OCI-LY7 (cell line): ENCODE data around the gene SCUBE2. TPM values are rescaled to one million over a fixed set of nuclear protein-coding genes. Genes with fewer than 3 reads are reported as not detected.
A peak's percentile ranks its signal among the peaks of the same experiment; 100 is the strongest.

Experiments
- BruUV-seq: library from RNA; stranded (reverse); fragments of 400-500 nt; replicated peaks from 2 replicates; lab custom pipeline; 2021; lab: Mats Ljungman, UMichigan
- CTCF ChIA-PET: fragments of 300-600 bp; sonication (Branson Sonifier 250); formaldehyde crosslinking; loops from one replicate; lab custom pipeline; 2022; ENCODE audit warnings: antibody characterized with exemption; ENCODE audit not compliant: unreplicated experiment; lab: Charles Lee
- POLR2A ChIA-PET: fragments of 300-600 bp; sonication (Branson Sonifier 250); formaldehyde crosslinking; loops from one replicate; lab custom pipeline; 2022; ENCODE audit warnings: antibody characterized with exemption; lab: Charles Lee
- DNase-seq: peaks from one replicate; pipeline ENCODE4 v3.0.0-alpha.2; 2015; ENCODE audit warnings: low spot score
- H2AFZ ChIP-seq: fragments of 200-600 bp; sonication (generic), shearing (Covaris generic); 2 replicates; pipeline ENCODE4 v1.6.1; 2014; ENCODE audit warnings: mild to moderate bottlenecking, antibody characterized with exemption, low read length, moderate library complexity
- H3K27ac ChIP-seq: fragments of 200-600 bp; sonication (generic); 2 replicates; pipeline ENCODE4 v1.5.1; 2014; ENCODE audit warnings: mixed run types, low read depth, mild to moderate bottlenecking, moderate library complexity, low read length, inconsistent platforms; ENCODE audit not compliant: poor library complexity, severe bottlenecking
- H3K36me3 ChIP-seq: fragments of 200-600 bp; sonication (generic); 2 replicates; pipeline ENCODE4 v1.6.1; 2014; ENCODE audit warnings: mild to moderate bottlenecking, antibody characterized with exemption, low read length, moderate library complexity, mixed read lengths; ENCODE audit not compliant: insufficient read depth
- H3K4me1 ChIP-seq: fragments of 200-600 bp; sonication (generic); 2 replicates; pipeline ENCODE4 v1.5.1; 2014; ENCODE audit warnings: mild to moderate bottlenecking, low read length; ENCODE audit not compliant: insufficient read depth, poor library complexity, severe bottlenecking
- H3K4me2 ChIP-seq: fragments of 200-600 bp; sonication (generic); 2 replicates; pipeline ENCODE4 v1.6.1; 2014; ENCODE audit warnings: mild to moderate bottlenecking, low read length
- H3K4me3 ChIP-seq: fragments of 200-600 bp; sonication (generic); 2 replicates; pipeline ENCODE4 v1.5.1; 2014; ENCODE audit warnings: mild to moderate bottlenecking, low read depth, low read length; ENCODE audit not compliant: poor library complexity, severe bottlenecking
- H3K79me2 ChIP-seq: fragments of 200-600 bp; sonication (generic); 2 replicates; pipeline ENCODE4 v1.6.1; 2016; ENCODE audit warnings: low read depth, mild to moderate bottlenecking, low read length, moderate library complexity, mixed read lengths; ENCODE audit not compliant: insufficient read depth
- H3K9me2 ChIP-seq: fragments of 200-600 bp; sonication (generic); 2 replicates; pipeline ENCODE4 v1.6.1; 2016; ENCODE audit warnings: mild to moderate bottlenecking, low read length, mixed read lengths; ENCODE audit not compliant: insufficient read depth
- H3K9me3 ChIP-seq: fragments of 200-600 bp; sonication (generic); 2 replicates; pipeline ENCODE4 v1.6.1; 2014; ENCODE audit warnings: mild to moderate bottlenecking, mixed run types, low read length, mixed read lengths
- H4K20me1 ChIP-seq: fragments of 200-600 bp; sonication (generic); 2 replicates; pipeline ENCODE4 v1.6.1; 2014; ENCODE audit warnings: mild to moderate bottlenecking, antibody characterized with exemption, low read length, moderate library complexity, mixed read lengths; ENCODE audit not compliant: insufficient read depth
- EZH2phosphoT487 ChIP-seq: fragments of 200-600 bp; sonication (generic); IDR thresholded peaks from 2 replicates; pipeline ENCODE4 v1.6.1; 2018; ENCODE audit warnings: low read depth, borderline replicate concordance, mild to moderate bottlenecking, mixed run types, antibody characterized with exemption, low read length, moderate library complexity, mixed read lengths
- intact Hi-C: fragments of 100-400 bp; cut with micrococcal nuclease; formaldehyde crosslinking; loops from one replicate; pipeline ENCODE4 v1.10.0; 2022; ENCODE audit not compliant: unreplicated experiment
- total RNA-seq, 2 experiments: library from RNA; depleted of rRNA in 1 of 2; stranded (reverse); fragments of >200 nt in 1 of 2; shearing (Covaris generic) in 1 of 2; gene quantifications; 2 replicates each; pipeline ENCODE4 v1.2.3, GENCODE V29; 2014 to 2022
- TF ChIP-seq, protein P1 (sequence below): fragments of 200-600 bp; sonication (generic); conservative IDR thresholded peaks from 2 replicates; pipeline ENCODE4 v1.5.1; 2014; ENCODE audit warnings: mild to moderate bottlenecking, antibody characterized with exemption, low read length, moderate library complexity, mixed read lengths

SCUBE2 gene
- total RNA-seq, 2 experiments from 2014 or later: not detected

- Histone ChIP-seq H3K9me2 (no peaks in the 10 kb centered on the region), H3K79me2 (no peaks in the 10 kb centered on the region), H3K4me1 (no peaks in the 10 kb centered on the region), H3K9me3 (no peaks in the 10 kb centered on the region), H3K4me2 (no peak overlapping the region), H3K36me3 (no peaks in the 10 kb centered on the region), H2AFZ (peak overlapping the region; percentile 11), H4K20me1 (no peaks in the 10 kb centered on the region), H3K27ac (no peak overlapping the region), H3K4me3 (no peak overlapping the region)
- TF ChIP-seq, protein P1, sequence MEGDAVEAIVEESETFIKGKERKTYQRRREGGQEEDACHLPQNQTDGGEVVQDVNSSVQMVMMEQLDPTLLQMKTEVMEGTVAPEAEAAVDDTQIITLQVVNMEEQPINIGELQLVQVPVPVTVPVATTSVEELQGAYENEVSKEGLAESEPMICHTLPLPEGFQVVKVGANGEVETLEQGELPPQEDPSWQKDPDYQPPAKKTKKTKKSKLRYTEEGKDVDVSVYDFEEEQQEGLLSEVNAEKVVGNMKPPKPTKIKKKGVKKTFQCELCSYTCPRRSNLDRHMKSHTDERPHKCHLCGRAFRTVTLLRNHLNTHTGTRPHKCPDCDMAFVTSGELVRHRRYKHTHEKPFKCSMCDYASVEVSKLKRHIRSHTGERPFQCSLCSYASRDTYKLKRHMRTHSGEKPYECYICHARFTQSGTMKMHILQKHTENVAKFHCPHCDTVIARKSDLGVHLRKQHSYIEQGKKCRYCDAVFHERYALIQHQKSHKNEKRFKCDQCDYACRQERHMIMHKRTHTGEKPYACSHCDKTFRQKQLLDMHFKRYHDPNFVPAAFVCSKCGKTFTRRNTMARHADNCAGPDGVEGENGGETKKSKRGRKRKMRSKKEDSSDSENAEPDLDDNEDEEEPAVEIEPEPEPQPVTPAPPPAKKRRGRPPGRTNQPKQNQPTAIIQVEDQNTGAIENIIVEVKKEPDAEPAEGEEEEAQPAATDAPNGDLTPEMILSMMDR: no peak
- TF ChIP-seq EZH2phosphoT487: no peak
- ChIA-PET POLR2A (interaction anchor here (0.6 to 1.4 kb wide), 2 partner anchors 10 to 336 kb away, joined by 3 to 4 read pairs; no protein-coding TSS in a partner anchor), CTCF (no interaction called here)
- no peak for DNase-seq
- intact Hi-C loops: no loop called here
- no TSS peak for BruUV-seq
Measured at GRCh38 chr11:9017773-9018172, 73.6 kb downstream of the SCUBE2 start.

GRCh38 chr11:9016916-9017642 lies 74.3 kb downstream of the SCUBE2 start:
- Histone ChIP-seq H3K27ac (no peak overlapping the region), H3K4me2 (no peak overlapping the region), H3K4me3 (no peak overlapping the region), H2AFZ (peak overlapping the region; percentile 11), H3K36me3 (no peaks in the 10 kb centered on the region), H3K9me3 (no peaks in the 10 kb centered on the region), H4K20me1 (no peaks in the 10 kb centered on the region), H3K79me2 (no peaks in the 10 kb centered on the region), H3K9me2 (no peaks in the 10 kb centered on the region), H3K4me1 (no peaks in the 10 kb centered on the region)
- intact Hi-C loops: no loop called here
- TF ChIP-seq EZH2phosphoT487: no peak
- TF ChIP-seq, protein P1: no peak
- ChIA-PET POLR2A (interaction anchor here (0.6 to 1.4 kb wide), 3 partner anchors 9 to 336 kb away, joined by 3 to 4 read pairs (median 3); no protein-coding TSS in a partner anchor), CTCF (no interaction called here)
- no peak for DNase-seq
- no TSS peak for BruUV-seq

DNA sequence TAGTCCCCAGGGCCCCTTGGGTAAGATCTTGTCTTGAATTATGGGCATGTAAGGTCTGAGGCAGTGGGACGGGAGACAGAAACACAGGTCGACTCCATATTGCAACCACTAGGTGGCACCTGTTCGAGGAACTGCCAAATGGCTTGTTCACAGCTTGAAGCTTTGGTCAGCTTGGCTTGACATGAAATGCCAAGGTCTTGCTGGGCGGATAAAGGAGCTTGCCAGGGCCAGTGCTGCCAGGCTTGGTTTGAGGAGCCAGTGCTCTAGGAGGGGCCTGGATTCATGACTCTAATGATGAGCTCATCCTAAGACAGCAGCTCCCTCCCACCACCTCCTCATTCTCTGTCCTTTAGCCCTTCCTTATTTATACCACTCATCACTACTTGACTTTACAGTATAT lies 75.7 kb downstream of the SCUBE2 start:
- H4K20me1 ChIP-seq: no peaks in the 10 kb centered on the region
- no peaks in the 10 kb centered on the region for H3K9me3 ChIP-seq
- H3K4me3 ChIP-seq: no peak overlapping the region
- peak; percentile 75 for DNase-seq
- no peaks in the 10 kb centered on the region for H3K36me3 ChIP-seq
- ChIA-PET CTCF (interaction anchor here (0.8 to 1.9 kb wide), 5 partner anchors 8 to 152 kb away, joined by 3 to 6 read pairs (median 3); no protein-coding TSS in a partner anchor), POLR2A (no interaction called here)
- no peaks in the 10 kb centered on the region for H3K79me2 ChIP-seq
- no peaks in the 10 kb centered on the region for H3K4me1 ChIP-seq
- H2AFZ ChIP-seq: no peak overlapping the region
- H3K27ac ChIP-seq: no peak overlapping the region
- intact Hi-C loops: loop anchor here (2.0 kb wide), 2 partner anchors 121 to 491 kb away; no protein-coding TSS in a partner anchor
- H3K9me2 ChIP-seq: no peaks in the 10 kb centered on the region
- no peak for TF ChIP-seq EZH2phosphoT487
- TF ChIP-seq, protein P1: peak; percentile 87
- no peak overlapping the region for H3K4me2 ChIP-seq
- BruUV-seq: no TSS peak
